GM12864 (cell line): ENCODE measurements around the gene METTL13.
"Not testable (repeated sequence)": the region's sequence is repeated elsewhere in the genome, so short reads cannot be mapped to it uniquely, and the experiment has no call there.

Source experiments
- DNase-seq: peaks from one replicate; pipeline ENCODE4 v3.0.0-alpha.2; 2011; ENCODE audit warnings: low read depth
- H3K4me3 ChIP-seq: 2 replicates; pipeline ENCODE4 v1.5.1; 2011; ENCODE audit warnings: mild to moderate bottlenecking, low read depth, low read length, control low read depth
- TF ChIP-seq, protein P1 (sequence below): IDR thresholded peaks from 2 replicates; pipeline ENCODE4 v1.5.1; 2011; ENCODE audit warnings: low read depth, mild to moderate bottlenecking, moderate library complexity, low read length, control low read depth, inconsistent platforms; ENCODE audit errors: missing control alignments

METTL13 gene

DNA sequence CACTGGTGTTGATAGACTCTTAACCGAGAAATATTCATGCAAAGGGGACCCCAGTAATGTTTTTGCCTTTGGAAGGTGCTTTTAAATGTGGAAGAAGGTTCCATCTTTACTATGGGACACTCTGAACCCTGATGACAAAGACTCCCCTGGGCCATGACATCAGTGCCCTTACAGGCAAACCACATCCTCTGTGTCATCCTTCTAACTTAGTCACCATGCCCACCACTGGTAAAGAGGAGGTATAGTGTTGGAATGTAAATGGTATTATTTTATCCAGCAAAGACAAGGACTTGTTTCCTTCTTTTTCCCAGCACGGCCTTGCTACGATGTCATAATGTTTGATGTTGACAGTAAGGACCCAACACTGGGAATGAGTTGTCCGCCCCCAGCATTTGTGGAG lies 12.6 kb downstream of the METTL13 start:
- TF ChIP-seq, protein P1, sequence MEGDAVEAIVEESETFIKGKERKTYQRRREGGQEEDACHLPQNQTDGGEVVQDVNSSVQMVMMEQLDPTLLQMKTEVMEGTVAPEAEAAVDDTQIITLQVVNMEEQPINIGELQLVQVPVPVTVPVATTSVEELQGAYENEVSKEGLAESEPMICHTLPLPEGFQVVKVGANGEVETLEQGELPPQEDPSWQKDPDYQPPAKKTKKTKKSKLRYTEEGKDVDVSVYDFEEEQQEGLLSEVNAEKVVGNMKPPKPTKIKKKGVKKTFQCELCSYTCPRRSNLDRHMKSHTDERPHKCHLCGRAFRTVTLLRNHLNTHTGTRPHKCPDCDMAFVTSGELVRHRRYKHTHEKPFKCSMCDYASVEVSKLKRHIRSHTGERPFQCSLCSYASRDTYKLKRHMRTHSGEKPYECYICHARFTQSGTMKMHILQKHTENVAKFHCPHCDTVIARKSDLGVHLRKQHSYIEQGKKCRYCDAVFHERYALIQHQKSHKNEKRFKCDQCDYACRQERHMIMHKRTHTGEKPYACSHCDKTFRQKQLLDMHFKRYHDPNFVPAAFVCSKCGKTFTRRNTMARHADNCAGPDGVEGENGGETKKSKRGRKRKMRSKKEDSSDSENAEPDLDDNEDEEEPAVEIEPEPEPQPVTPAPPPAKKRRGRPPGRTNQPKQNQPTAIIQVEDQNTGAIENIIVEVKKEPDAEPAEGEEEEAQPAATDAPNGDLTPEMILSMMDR = no peak
- DNase-seq = no peak
- H3K4me3 ChIP-seq = no peak overlapping the region

DNA sequence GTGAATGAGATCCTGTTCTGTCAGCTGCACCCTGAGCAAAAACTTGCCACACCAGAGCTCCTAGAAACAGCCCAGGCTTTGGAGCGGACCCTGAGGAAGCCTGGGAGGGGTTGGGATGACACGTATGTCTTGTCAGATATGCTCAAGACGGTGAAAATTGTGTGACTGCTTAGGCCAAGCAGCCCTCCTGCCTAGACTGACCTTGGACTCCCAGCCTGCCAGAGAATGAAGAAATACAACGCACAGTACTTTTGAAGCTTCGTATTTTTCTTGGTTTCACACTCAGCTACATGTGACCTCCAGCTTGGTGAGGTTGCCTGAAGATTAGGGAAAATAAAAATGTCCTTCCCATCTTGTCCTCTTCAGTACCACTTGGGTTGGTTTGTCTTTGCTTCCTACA lies 15.1 kb downstream of the METTL13 start:
- no peak for DNase-seq
- no peak overlapping the region for H3K4me3 ChIP-seq
- TF ChIP-seq, protein P1 = no peak

DNA sequence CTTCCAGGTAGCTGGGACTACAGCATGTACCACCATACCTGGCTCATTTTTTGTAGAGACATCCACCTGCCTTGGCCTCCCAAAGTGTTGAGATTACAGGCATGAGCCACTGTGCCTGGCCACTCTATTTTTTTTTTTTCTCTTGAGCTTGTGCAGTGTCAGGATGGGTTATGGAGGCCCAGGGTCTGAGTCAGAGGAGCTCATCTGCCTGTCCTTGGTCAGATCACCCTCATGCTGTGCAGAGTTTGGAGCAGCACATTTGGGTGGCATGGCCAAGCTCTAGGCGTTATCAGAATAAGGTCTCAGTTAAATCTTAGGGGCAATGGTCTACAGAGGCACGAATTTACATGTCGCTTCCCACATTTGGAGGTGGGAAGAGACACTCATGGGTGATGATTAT lies 16.9 kb downstream of the METTL13 start:
- DNase-seq = no peak
- TF ChIP-seq, protein P1 = no peak

DNA sequence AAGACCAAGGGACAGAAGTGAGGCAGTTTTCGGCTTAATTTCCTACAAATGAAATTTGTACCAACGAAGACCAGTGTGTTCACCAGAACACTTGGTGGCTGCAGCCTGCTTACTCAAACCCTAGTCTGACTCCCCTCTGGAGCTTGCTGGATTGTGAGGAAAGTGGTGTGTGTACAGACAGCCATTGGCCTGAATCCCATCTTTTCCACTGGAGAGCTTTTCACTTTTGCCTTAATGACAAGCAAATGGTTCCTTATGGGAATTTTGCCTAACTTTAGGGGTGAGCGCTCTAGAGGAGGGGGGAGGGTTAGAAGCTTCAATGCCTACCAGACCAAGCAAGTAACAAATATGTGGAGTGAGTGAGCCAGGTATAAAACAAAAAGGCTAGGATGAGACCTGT lies 17.3 kb downstream of the METTL13 start:
- DNase-seq = no peak
- TF ChIP-seq, protein P1 = no peak
- no peak overlapping the region for H3K4me3 ChIP-seq

More for the DNA sequence above, 16.9 kb downstream of the METTL13 start:
- H3K4me3 ChIP-seq = no peak overlapping the region

DNA sequence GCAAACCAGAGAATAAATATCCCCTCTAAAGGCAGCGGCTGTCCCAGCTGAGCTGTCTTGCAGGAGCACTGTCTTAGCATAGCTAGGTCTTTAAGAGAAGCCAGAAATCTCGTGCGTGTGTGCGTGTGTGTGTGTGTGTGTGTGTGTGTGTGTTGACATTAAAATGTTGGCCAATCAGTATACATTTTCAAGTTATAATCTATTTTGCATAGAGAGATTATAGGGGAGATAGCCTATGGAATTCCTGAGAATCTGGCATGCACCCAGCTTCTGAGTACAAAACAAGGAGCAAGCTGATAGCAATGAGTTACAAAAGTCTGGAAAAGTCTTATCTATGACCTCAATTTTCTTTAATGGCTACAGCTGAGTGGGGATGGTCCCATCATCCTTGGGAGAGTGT lies 17.7 kb downstream of the METTL13 start:
- no peak for DNase-seq
- TF ChIP-seq, protein P1 = no peak
- no peak overlapping the region for H3K4me3 ChIP-seq

DNA sequence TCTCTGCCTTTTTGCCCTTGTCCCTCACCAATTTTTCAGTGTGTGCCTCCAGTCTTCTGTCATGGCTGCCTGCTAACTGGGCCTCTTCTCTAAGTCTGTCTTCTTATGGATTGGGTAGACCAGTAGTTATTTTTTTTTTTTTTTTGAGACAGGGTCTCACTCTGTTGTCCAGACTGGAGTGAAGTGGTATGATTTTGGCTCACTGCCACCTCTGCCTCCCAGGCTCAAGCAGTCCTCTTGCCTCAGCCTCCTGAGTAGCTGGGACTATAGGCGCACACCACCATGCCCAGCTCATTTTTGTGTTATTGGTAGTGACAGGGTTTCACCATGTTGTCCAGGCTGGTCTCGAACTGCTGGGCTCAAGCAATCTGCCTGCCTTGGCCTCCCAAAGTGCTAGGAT lies 18.2 kb downstream of the METTL13 start:
- not testable (repeated sequence) for DNase-seq, H3K4me3 ChIP-seq

DNA sequence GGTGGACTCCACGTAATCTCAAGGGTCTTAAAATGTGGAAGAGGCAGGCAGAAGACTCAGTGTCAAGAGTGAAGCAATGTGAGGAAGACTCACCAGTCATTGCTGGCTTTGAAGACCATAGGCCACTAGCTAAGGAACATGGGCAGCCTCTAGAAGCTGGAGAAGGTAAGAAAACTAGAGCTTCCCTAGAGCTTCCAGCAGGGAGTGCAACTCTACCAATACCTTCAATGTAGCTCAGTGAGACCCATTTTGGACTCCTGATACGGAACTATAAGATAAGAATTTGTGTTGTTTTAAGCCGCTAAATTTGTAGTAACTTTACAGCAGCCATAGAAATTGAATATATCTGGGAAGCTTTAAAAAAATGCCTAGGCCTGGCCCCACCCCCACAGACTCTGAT lies 18.9 kb downstream of the METTL13 start:
- DNase-seq = no peak
- TF ChIP-seq, protein P1 = no peak

DNA sequence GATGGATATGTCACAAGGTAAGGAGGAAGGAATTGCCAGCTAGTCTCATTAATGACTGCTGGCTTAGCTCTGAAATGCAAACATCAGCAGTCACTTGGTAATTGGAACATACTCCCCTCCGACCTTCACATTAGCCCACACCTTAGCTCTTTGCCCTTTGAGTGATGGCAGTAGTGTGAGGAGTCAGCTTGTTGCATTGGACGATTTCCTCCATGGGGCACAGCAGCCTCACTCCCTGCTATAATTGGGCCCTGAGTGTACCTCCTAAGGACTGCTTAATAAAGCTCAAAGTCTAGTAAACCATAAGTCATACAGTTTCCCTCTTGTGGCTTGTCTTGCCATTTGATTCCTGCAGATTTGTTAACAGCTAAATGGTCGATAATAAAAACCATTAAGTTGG lies 19.4 kb downstream of the METTL13 start:
- no peak overlapping the region for H3K4me3 ChIP-seq
- DNase-seq = no peak
- TF ChIP-seq, protein P1 = no peak

More for the DNA sequence above, 18.9 kb downstream of the METTL13 start:
- no peak overlapping the region for H3K4me3 ChIP-seq
